Loucy (cell line): ENCODE results near the gene DERA.

Experiments used
- EZH2phosphoT487 ChIP-seq: fragments of 200-600 bp; IDR thresholded peaks from 2 replicates; pipeline ENCODE4 v1.6.1; 2018; ENCODE audit warnings: antibody characterized with exemption, mild to moderate bottlenecking, moderate library complexity, borderline replicate concordance
- TF ChIP-seq, protein P1 (sequence below): fragments of 200-600 bp; sonication (generic); conservative IDR thresholded peaks from 2 replicates; pipeline ENCODE4 v1.5.1; 2014; ENCODE audit warnings: mild to moderate bottlenecking, antibody characterized with exemption, low read length

DNA sequence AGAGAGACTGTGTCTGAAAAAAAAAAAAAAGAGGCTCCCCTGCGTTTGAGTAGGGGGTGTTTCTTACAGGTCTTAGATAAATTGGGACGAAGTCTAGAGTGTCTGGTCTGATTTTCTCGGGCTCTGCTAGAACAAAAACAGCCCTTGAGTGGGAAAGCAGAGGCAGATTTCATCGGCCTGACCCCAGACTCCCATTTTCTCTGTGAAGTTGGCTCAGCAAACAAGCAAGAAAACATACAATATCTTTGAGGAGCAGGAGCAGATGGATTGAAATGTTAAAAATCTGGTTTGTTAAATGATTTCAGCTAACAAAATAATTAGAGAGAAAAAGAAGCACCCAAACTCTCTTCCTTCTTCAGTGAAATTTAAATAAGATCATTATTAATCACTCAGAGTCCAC lies 44.1 kb downstream of the DERA start:
- TF ChIP-seq, protein P1, sequence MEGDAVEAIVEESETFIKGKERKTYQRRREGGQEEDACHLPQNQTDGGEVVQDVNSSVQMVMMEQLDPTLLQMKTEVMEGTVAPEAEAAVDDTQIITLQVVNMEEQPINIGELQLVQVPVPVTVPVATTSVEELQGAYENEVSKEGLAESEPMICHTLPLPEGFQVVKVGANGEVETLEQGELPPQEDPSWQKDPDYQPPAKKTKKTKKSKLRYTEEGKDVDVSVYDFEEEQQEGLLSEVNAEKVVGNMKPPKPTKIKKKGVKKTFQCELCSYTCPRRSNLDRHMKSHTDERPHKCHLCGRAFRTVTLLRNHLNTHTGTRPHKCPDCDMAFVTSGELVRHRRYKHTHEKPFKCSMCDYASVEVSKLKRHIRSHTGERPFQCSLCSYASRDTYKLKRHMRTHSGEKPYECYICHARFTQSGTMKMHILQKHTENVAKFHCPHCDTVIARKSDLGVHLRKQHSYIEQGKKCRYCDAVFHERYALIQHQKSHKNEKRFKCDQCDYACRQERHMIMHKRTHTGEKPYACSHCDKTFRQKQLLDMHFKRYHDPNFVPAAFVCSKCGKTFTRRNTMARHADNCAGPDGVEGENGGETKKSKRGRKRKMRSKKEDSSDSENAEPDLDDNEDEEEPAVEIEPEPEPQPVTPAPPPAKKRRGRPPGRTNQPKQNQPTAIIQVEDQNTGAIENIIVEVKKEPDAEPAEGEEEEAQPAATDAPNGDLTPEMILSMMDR, result no peak
- TF ChIP-seq EZH2phosphoT487, result no peak
